GM19023 (cell line): Measurements from ENCODE around the gene PCNT.

ENCODE experiments used
- ATAC-seq: cut with Tn5 transposase; IDR thresholded peaks from one replicate; pipeline ENCODE4 v1.9.1; 2021; ENCODE audit warnings: mild to moderate bottlenecking, moderate library complexity; ENCODE audit not compliant: unreplicated experiment

The PCNT gene

DNA sequence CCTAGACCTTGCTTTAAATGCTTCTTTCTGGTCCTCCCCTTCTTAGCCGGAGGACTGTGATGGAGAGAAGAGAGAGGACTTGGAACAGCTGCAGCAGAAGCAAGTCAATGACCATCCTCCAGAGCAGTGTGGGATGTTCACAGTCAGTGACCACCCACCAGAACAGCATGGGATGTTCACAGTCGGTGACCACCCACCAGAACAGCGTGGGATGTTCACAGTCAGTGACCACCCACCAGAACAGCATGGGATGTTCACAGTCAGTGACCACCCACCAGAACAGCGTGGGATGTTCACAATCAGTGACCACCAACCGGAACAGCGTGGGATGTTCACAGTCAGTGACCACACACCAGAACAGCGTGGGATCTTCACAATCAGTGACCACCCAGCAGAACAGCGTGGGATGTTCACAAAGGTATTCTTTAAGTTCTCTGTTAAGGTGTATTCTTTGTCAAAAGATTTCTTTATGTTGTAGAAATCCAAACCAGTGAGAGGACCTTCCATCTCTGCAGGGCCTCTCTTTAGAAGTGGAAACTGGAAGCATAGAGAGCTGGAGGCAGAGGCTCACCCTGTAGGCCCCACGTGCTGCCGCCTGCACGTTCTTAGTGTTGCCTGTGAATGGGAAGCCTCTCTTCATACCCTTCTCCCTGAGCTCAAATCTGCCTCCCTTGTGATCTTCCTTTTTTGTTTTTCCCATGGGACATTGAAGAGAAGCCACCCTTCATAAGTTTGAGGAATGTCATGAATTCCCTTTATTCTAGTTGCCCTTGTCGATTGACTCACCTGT lies 10.6 kb downstream of the PCNT start:
- no peak for ATAC-seq

DNA sequence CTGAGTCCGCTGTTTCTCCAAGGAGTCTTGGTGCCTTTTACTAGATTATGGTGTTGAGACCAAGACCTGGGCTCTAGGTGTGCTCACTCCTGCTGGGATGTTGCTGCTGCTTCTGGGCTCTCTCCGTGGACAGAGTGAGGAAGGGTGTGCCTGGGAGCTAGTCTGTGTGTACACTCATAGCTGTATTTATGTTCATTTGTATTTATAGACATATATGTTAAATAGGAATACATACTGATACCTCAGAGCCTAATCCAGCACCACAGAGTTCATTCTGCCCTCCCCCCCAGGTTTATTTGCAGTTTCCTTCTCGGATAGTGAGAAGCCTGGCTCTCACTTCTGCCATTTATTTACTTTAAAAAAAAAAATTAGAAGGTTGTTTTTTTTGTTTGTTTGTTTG lies 12.6 kb downstream of the PCNT start:
- ATAC-seq: no peak

DNA sequence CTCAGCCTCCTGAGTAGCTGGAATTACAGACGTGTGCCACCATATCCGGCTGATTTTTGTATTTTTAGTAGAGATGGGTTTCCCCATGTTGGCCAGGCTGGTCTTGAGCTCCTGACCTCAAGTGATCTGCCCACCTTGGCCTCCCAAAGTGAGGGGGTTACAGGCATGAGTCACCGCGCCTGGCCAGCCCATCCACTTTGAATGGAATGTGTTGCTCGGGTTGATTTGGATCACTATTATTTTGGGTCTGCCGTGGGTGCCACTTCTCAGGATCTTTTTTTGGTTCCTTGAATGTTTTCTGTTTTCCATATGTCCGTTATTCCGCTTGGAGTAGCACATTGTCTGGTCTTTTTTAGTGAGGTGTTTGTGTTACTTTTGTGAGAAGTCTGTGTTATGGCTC lies 17.0 kb downstream of the PCNT start:
- no peak for ATAC-seq

DNA sequence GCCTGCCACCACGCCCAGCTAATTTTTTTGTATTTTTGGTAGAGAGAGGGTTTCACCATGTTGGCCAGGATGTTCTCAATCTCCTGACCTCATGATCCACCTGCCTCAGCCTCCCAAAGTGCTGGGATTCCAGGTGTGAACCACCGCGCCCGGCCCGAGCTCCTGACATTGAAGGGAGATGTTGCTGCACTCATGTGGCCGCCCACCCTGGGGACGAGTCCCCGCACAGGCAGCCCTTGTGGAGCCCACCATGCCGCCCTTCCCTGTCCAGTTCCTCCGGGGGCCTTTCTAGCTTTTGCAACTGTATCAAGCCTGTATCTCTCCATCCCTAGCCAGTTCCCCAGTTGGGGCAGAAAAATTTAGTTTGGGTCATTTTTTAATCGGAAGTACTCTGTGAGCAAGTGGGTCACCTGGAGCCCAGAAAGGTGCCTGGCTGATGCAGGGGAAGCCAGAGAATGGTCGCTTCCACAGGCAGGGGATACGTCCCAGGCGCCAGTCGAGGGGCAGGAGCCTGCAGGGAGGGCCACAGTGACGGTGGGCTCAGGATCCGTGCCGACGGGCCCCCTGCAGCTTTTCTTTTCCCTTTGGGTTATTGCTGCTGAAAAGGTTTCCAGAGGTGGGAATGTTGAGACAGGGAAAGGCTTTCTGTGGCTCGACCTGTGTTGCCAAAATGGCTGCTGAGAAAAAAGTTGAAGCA lies 20.4 kb downstream of the PCNT start:
- no peak for ATAC-seq

DNA sequence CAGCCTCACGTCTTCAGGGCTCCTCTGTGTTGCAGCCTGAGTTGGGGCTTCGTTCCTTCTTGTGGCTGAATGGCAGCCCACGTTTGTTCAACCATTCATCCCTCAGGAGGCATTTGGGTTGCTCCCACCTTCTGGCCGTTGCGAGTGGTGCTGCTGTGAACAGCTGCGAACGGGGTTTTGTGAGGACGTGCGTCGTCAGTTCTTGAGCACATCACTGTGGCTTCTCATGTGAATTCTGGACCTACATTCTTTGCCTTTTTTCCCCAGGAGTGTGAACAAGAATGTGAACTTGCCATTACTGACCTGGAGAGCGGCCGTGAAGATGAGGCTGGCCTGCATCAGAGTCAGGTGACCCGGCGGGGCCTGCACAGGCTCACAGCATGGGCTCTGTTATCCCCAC lies 21.9 kb downstream of the PCNT start:
- ATAC-seq: no peak

DNA sequence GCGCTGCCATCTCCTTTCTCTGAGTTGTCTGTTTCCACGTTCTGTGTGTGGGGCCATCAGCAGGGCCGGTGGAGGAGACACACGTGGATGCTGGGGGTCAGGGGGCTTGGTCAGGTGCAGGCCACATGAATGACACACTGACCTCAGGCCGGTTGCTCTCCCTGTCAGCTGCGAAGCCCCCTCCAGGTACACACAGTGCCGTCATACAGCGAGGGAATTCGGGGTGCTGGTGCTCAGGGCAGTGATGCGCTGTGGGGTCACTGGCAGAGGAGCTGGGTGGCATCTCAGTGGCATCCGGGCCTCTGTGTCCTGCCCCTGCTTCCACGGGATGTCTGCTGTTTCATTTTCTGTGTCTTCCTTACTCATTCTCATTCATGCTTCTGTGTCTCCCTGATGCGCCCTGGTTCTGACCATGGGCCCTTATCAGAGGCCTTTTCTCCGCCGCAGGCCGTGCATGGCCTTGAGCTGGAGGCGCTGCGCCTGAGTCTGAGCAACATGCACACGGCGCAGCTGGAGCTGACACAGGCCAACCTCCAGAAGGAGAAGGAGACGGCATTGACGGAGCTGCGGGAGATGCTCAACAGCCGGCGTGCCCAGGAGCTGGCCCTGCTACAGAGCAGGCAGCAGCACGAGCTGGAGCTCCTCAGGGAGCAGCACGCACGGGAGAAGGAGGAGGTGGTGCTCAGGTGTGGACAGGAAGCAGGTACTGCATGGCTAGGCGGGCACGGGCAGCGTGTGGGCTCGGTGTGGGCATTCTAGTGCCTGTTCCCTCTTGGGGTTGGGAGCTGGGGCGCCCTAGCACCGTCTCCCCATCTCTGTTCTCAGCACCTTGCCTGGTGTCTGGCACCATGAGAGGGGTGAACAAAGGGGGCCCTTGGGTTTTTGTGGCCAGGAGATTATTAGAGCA lies 22.6 kb downstream of the PCNT start:
- ATAC-seq: no peak

DNA sequence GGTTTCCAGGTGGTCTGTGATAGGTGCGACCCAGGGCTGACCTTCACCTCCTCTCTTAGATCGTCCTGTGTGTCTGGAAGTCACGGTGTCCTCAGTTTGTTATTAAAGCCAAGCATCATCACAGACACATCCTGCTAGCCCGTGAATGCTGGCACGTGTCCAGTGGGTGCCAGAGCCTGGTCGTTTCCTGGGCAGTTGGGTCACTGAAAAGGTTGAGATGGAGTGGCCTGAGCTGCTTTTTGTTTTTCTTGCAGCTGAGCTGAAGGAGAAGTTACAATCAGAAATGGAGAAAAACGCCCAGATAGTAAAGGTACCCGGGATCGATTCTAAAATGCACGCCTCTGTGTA lies 23.2 kb downstream of the PCNT start:
- no peak for ATAC-seq

DNA sequence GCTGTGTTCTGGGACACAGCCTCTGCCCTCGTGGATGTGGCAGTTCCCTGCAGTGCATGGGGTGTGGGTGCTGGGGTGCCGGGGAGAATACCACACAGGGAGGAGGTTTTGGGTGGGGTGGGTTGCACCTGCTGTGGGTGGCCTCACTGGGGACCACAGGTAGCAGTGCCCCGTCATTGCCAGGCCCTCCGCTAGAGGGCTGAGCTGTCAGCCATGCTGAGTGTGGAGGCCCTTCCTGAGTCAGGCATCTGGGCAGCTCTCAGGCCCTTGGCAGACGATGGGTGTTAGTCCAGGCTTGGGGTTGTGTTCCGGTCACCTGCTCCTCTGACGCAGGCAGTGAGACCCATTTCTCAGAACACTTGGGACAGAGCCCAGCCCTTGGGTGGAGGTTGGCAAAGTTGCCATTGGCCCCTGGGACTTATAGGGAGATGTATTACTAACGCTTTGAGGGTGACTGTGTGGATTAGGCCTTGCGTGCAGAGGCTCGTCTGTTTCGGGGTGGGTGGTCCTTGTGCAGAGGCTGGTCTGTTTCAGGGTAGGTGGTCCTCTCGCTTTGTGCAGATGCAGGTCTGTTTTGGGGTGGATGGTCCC lies 23.9 kb downstream of the PCNT start:
- ATAC-seq: no peak

DNA sequence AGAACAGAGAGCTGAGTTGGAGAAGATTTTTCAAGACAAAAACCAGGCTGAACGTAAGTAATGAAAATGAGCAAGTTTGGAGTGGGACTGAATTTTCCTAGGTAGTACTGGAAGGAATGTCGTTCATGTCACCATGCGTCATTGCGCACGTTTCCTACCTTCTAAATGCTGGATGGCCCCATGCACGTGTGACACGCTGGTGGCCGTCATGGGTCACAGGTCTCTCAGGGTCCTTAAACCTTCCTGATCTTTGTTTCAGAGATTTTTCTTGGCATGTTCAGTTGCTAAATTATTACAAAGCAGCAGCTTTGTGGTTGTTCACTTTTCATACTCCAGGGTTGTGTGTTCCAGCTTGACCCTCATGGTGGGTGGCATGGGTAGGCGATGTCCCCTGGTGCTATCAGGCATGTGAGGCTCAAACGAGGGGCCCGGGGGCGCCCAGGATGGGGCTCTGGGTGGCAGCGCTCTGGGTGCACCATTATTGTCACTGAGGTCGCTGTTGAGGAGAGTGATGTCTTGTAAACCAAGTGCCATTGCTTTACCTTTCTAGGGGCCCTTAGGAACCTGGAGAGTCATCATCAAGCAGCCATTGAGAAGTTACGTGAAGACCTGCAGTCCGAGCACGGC lies 25.3 kb downstream of the PCNT start:
- no peak for ATAC-seq

DNA sequence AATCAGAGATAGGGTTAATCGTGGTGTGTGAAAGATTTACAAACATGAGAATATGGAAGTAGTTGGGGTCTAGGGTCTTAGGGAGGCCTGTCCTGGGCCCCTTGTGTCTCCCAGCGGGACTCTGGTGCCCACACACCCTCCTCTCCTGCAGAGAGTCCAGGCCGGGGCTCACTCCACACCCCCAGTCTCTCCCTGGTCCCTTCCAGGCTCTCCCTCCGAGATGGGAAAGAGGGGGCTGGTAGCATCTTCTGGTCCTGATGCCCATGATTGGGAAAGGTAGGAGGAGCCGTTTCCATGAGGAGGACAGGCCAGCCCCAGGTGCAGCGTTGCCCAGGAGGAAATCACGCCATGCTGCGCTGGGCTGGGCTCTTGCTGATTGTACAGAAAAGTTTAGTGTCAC lies 26.6 kb downstream of the PCNT start:
- no peak for ATAC-seq

DNA sequence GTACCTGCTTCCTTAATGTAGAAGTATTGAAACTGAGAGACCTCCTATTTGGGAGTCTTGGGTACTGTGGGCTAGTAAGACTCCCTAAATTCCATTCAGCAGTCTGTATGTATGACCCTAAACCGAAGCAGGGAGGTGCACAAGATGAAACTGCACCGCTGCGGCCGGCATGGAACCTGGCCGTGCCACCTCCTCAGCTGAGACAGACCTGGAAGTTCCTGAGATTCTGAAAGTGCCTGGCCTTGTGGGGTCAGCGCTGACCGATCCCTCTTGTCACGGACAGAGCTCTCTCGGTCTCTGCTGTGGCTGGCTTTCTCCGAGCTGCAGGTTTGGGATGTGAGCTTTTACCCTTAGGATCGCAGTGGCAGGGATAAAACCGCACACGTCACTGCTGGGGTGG lies 27.0 kb downstream of the PCNT start:
- ATAC-seq: no peak

DNA sequence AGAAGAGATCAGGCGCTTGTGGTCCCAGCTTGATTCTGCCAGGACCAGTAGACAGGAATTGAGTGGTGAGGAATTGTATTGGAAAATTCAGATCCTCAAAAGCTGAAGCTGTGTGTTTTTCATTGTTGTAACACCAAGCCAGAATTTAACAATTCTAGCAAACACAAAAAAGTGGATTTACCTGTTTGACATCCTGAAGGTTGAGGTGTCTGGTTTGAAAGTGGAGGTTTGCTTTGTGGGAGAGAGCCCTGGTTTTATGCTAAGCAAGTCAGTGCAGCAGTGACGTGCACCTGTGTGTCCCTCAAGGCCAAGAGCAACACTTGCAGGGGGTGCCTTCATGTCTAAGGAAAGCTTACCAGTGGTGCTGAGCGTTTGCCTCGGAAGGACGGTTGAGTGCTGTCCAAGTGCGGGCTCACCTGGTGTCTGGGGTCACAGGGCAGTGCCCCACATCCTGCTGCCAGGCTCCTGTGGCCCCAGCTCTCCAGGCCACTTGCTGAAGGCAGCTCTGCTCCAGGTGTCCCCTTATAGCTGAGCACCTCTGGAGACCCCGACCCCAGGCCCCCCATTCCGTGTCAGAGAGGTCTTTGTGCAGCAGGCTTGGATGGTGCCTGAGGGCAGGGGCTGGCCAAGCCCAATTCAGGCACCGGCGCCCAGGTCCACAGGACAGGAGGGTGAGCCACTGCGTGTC lies 27.7 kb downstream of the PCNT start:
- no peak for ATAC-seq

DNA sequence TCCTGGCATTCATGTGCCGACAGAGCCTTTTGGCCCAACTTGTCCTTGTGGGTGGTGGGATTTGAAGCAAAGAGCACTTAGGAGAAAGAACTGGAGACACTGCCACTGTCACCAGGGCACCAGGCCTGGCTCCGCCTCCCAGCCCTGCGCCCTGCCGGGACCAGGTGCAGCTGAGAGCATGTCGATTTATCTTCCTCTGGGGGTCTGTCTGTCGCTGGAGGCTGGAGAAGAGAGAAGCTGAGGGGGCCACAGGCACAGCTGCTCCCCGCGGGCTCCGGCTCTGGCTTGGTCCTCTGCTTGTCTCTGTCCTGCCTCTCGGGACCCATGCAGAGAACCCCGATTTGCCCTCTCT lies 28.2 kb downstream of the PCNT start:
- ATAC-seq: no peak

DNA sequence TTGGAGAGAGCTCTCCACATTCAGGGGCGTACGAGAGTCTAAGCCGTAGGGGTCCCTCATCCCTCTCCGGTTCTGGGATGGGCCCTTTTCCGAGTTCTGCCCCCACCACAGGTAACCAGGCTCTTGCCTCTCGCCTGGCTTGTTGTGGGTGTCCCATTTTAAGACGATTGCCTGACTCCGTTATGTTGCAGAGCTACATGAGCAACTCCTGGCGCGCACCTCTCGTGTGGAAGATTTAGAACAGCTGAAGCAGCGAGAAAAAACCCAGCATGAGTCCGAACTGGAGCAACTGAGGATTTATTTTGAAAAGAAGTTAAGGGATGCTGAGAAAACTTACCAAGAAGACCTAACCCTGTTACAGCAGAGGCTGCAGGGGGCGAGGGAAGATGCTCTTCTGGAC lies 29.0 kb downstream of the PCNT start:
- no peak for ATAC-seq

DNA sequence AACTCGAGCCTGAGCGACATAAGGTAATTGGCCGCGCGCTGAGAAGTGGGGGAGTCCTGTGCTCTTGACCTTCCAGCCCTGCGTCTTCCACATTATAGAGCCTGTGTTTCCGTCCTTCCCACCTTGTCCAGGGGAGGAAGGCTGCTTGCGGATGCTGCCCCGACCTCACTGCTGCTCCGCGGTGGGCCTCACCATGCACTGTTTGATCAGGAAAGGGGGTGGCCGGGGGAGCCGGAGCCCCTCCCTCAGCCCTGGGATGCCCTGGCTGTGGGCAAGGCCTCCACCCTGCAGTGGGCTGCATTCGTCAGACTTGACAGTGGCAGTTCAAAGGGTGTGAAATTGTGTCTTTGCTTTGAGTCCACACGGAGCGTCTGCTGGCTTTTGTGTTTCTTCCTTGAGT lies 30.1 kb downstream of the PCNT start:
- ATAC-seq: no peak

DNA sequence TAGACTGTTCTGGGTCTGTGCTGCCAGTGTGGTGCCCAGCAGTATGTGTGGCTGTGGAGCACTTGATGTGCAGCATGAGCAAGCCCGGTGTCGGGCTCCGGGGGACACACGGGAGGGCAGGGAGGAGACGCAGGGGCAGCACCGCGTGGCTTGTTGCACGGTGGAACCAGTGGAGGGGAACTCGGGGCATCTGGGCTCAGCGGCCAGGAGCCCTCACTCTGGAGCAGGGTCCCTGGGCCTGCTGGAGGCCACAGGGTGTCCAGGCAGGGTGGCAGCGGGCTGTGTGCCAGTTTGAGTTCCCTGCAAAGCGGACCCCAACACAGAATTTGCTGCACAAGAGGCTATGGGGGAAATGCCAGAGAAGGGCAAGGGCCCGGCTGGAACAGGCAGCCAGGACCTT lies 30.6 kb downstream of the PCNT start:
- ATAC-seq: no peak

DNA sequence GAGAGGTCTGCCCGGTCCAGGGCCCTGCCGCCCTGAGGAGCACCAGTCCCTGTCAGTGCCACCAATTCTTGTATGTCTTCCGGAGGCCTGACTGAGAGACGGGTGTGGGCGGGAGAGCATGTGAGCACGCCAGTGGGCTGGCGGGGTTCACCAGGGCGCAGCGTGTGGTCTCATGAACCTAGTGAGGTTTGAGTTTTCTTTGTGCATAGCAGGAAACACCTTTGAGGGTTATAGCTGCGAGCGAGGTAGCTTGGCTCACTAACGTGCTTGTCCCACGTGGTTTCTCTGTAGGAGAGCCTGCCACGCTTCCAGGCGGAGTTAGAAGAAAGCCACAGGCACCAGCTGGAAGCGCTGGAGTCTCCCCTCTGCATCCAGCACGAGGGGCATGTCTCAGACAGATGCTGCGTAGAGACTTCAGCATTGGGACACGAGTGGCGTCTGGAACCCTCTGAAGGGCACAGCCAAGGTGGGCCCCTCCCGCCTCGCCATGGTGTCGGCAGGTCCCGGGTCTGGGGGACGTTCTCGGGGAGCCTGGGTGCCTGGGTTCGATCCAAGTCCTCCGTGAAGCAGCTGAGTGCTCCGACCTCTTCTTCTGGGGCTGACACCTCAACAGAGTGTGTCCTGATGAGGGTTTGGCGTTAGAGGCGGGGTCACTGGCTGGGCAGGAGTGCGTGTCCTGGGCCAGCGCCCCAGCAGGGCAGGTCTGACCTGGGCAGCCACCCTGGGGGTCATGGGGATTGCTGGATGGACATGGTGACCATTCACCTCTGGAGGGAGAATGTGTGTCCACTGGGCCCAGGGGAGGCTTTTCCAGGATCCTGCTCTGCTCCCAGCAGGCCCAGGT lies 31.4 kb downstream of the PCNT start:
- ATAC-seq: no peak

DNA sequence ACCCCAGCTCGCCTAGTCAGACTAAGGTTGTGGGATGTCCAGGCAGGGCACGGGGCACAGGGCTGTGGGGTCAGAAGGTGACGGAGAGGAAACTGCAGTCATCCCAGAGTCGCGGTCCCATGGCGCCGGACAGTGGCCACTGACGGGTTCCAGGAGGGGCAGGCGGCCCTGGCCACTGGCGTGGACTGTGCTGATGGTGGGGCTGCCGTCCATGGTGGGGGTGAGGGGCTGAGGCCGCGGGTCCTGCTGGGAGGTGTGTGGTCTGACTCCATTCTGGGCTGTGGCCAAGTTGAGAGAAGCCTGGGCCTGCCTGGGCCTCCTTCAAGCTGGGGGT lies 32.0 kb downstream of the PCNT start:
- no peak for ATAC-seq

DNA sequence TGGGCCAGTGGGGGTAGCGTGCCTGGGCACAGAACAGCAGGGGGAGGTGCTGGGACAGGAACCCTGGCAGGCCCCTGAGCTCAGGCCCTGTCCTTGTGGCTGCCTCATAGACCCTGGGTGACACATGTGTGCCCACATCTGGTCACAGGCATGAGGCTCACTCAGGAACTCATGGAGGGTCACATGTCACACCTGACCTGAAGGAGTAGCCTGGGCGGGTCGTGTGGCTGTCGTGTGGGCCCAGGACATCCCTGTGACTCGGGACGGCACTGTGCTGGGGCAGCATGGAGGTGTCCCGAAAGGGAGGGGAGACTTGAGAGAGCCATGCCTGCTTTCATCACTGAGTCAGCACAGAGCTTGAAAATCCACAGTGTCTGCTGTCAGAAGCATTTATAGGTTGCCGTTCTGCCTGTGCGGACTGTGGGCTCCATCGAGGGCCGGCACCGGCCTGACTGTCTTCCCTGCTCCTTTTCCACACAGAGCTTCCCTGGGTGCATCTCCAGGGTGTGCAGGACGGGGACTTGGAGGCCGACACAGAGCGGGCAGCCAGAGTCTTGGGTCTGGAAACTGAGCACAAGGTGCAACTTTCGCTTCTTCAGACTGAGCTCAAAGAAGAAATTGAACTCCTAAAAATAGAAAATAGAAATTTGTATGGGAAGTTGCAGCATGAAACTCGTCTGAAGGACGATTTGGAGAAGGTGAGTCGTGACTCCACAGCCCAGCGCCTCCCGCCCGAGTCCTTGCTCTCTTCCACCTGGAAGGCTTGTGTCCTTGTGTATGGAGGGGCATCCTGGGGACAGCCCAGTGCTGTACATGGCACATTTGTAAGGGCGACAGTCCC lies 32.8 kb downstream of the PCNT start:
- ATAC-seq: no peak
